HepG2 (cell line): ENCODE measurements around the gene GNA12. TPM values are rescaled to one million over a fixed set of nuclear protein-coding genes. Genes with fewer than 3 reads are reported as not detected.

Experiments
- ATAC-seq: fragments of 200-7000 bp; cut with Tn5 transposase; 3 replicates; pipeline ENCODE4 v1.9.1; 2020; ENCODE audit warnings: mild to moderate bottlenecking, moderate library complexity
- BruUV-seq: library from RNA; stranded (reverse); fragments of 400-500 nt; replicated peaks from 2 replicates; lab custom pipeline; 2021; lab: Mats Ljungman, UMichigan
- CTCF ChIA-PET: fragments of 300-600 bp; formaldehyde crosslinking; extraction: SDS; loops from one replicate; lab custom pipeline; 2021; ENCODE audit warnings: low total read pairs, inconsistent platforms, low intra/inter-chr PET ratio; lab: Yijun Ruan, JAX
- POLR2A ChIA-PET: fragments of 350-600 bp; sonication (Branson Sonifier 250); formaldehyde crosslinking; loops from one replicate; lab custom pipeline; 2020; ENCODE audit warnings: antibody characterized with exemption, inconsistent platforms; lab: Yijun Ruan, JAX
- DNase-seq: peaks from one replicate; pipeline ENCODE4 v3.0.0-alpha.2; 2015; ENCODE audit warnings: low spot score
- FAIRE-seq: peaks from 3 replicates; lab custom pipeline; 2011; peaks lifted over from hg19 to GRCh38; lab: Jason Lieb, UNC
- H2AFZ ChIP-seq: one replicate; pipeline ENCODE4 v1.6.1; 2011; ENCODE audit warnings: low read length, inconsistent platforms
- H3K27ac ChIP-seq: fragments of 300-600 bp; 3 replicates; pipeline ENCODE4 v1.8.0; 2011; ENCODE audit warnings: mixed run types, mild to moderate bottlenecking, mixed read lengths, low read length, inconsistent platforms; ENCODE audit not compliant: insufficient read depth; ENCODE audit errors: extremely low read length
- H3K27me3 ChIP-seq, 2 experiments: fragments of 200-600 bp in 1 of 2; 2 replicates in 1 of 2; 3 replicates in 1 of 2; pipeline versions ENCODE4 v1.6.0 to v1.8.0; 2011; ENCODE audit warnings: low read length in 2 of 2, mild to moderate bottlenecking in 2 of 2, moderate library complexity in 2 of 2, inconsistent platforms in 1 of 2; ENCODE audit not compliant: insufficient read depth in 2 of 2, control insufficient read depth in 1 of 2
- H3K36me3 ChIP-seq, 2 experiments: fragments of 200-600 bp in 1 of 2; replicated peaks in 1 of 2; 2 replicates in 1 of 2; 3 replicates in 1 of 2; pipeline versions ENCODE4 v1.5.1 to v1.8.0; 2011; ENCODE audit warnings: low read length in 2 of 2, inconsistent platforms in 1 of 2; ENCODE audit not compliant: insufficient read depth in 2 of 2, control insufficient read depth in 1 of 2
- H3K4me1 ChIP-seq: 2 replicates; pipeline ENCODE4 v1.5.1; 2012; ENCODE audit warnings: low read length, inconsistent platforms; ENCODE audit not compliant: insufficient read depth
- H3K4me2 ChIP-seq: 2 replicates; pipeline ENCODE4 v1.6.0; 2011; ENCODE audit warnings: low read depth, low read length, inconsistent platforms
- H3K4me3 ChIP-seq, 3 experiments: fragments of 200-600 bp in 1 of 3; sonication (generic), shearing (Covaris generic) in 1 of 3; replicated peaks in 1 of 3; 2 replicates each; pipeline ENCODE4 v1.5.1; 2011 to 2016; ENCODE audit warnings: low read length in 3 of 3, inconsistent platforms in 2 of 3, low read depth in 2 of 3, mild to moderate bottlenecking in 2 of 3, control low read depth in 1 of 3, mixed read lengths in 1 of 3; ENCODE audit not compliant: insufficient read depth in 1 of 3
- H3K79me2 ChIP-seq: one replicate; pipeline ENCODE4 v1.6.1; 2011; ENCODE audit warnings: low read length, inconsistent platforms; ENCODE audit not compliant: insufficient read depth
- H3K9ac ChIP-seq: 2 replicates; pipeline ENCODE4 v1.6.0; 2011; ENCODE audit warnings: mild to moderate bottlenecking, low read depth, low read length, inconsistent platforms; ENCODE audit not compliant: insufficient read depth
- H3K9me3 ChIP-seq: 2 replicates; pipeline ENCODE4 v1.5.1; 2012; ENCODE audit warnings: mild to moderate bottlenecking, low read length
- H4K20me1 ChIP-seq: 2 replicates; pipeline ENCODE4 v1.6.0; 2011; ENCODE audit warnings: inconsistent platforms, mild to moderate bottlenecking, low read length, moderate library complexity; ENCODE audit not compliant: insufficient read depth
- ARNT ChIP-seq: fragments of 450-650 bp; IDR thresholded peaks from 2 replicates; pipeline ENCODE4 v1.6.1; 2017
- CC2D1A ChIP-seq: sonication (generic); formaldehyde crosslinking; IDR thresholded peaks from 2 replicates; pipeline ENCODE4 v1.8.1; 2023; ENCODE audit warnings: mild to moderate bottlenecking, missing genetic modification reagents
- GABPB1 ChIP-seq: IDR thresholded peaks from 2 replicates; pipeline ENCODE4 v1.6.1; 2016; ENCODE audit warnings: mild to moderate bottlenecking, missing genetic modification reagents, moderate library complexity, missing compliant biosample characterization
- GTF3A ChIP-seq: sonication (generic); formaldehyde crosslinking; conservative IDR thresholded peaks from 2 replicates; pipeline ENCODE4 v1.4.0; 2020; ENCODE audit warnings: mild to moderate bottlenecking, missing genetic modification reagents
- JARID2 ChIP-seq: sonication (generic); formaldehyde crosslinking; IDR thresholded peaks from 2 replicates; pipeline ENCODE4 v1.8.1; 2023; ENCODE audit warnings: missing genetic modification reagents, inconsistent platforms; ENCODE audit not compliant: insufficient replicate concordance
- KAT7 ChIP-seq: IDR thresholded peaks from 2 replicates; pipeline ENCODE4 v1.6.1; 2018; ENCODE audit warnings: borderline replicate concordance, missing compliant biosample characterization
- RXRB ChIP-seq: IDR thresholded peaks from 2 replicates; pipeline ENCODE4 v1.6.1; 2016; ENCODE audit warnings: borderline replicate concordance, missing genetic modification reagents, missing compliant biosample characterization
- SALL1 ChIP-seq: sonication (generic); formaldehyde crosslinking; IDR thresholded peaks from 2 replicates; pipeline ENCODE4 v1.8.0; 2022; ENCODE audit warnings: mild to moderate bottlenecking, missing genetic modification reagents
- SMC3 ChIP-seq: IDR thresholded peaks from 2 replicates; pipeline ENCODE4 v1.6.1; 2011; ENCODE audit warnings: low read length, improper control_type of control experiment
- STAG1 ChIP-seq: sonication (generic); formaldehyde crosslinking; IDR thresholded peaks from 2 replicates; pipeline ENCODE4 v1.4.0; 2020; ENCODE audit warnings: missing genetic modification reagents
- TFDP2 ChIP-seq: sonication (generic); formaldehyde crosslinking; IDR thresholded peaks from 2 replicates; pipeline ENCODE4 v1.4.0; 2020; ENCODE audit warnings: missing genetic modification reagents
- ZFP1 ChIP-seq: IDR thresholded peaks from 2 replicates; pipeline ENCODE4 v1.6.1; 2016
- ZNF580 ChIP-seq: IDR thresholded peaks from 2 replicates; pipeline ENCODE4 v1.6.1; 2016; ENCODE audit warnings: low read depth, borderline replicate concordance
- ZNF768 ChIP-seq: sonication (generic); formaldehyde crosslinking; IDR thresholded peaks from 2 replicates; pipeline ENCODE4 v1.4.0; 2020; ENCODE audit warnings: missing genetic modification reagents
- ZNF777 ChIP-seq: sonication (generic); formaldehyde crosslinking; IDR thresholded peaks from 2 replicates; pipeline ENCODE4 v1.4.0; 2020; ENCODE audit warnings: missing genetic modification reagents
- WGBS: methylation state at CpG from one replicate; pipeline ENCODE4 v1.1.6; 2017; ENCODE audit warnings: low lambda C conversion rate; 5-methylcytosine and 5-hydroxymethylcytosine counted together
- in situ Hi-C: cut with HindIII; loops from 2 replicates; pipeline ENCODE4 v1.10.0; 2017; ENCODE audit warnings: low pct_unique_long_range_greater_than_20kb; ENCODE audit not compliant: extremely low pct_ligation_motif_present
- intact Hi-C: fragments of 100-400 bp; cut with micrococcal nuclease; formaldehyde crosslinking; loops from one replicate; pipeline ENCODE4 v1.10.0; 2022; ENCODE audit not compliant: unreplicated experiment
- polyA plus RNA-seq, 8 experiments: library from polyadenylated mRNA; depleted of rRNA in 3 of 8; stranded (reverse) in 7 of 8; unstranded in 1 of 8; fragments of >200 nt; fragmentation: Illumina TruSeq in 4 of 8; extraction: Trizol in 4 of 8; gene quantifications; 2 replicates each; pipeline versions ENCODE4 v1.2.1 to v1.2.3, GENCODE V29; 2011 to 2016; ENCODE audit warnings: low read depth in 4 of 8, missing spikeins in 1 of 8, mixed read lengths in 1 of 8; ENCODE audit not compliant: insufficient read depth in 1 of 8
- total RNA-seq, 5 experiments: library from RNA; depleted of rRNA; stranded (reverse); fragments of >200 nt; fragmentation: Illumina TruSeq; extraction: Trizol; gene quantifications; 2 replicates each; pipeline ENCODE4 v1.2.3, GENCODE V29; 2016; ENCODE audit warnings: low read depth in 1 of 5
- TF ChIP-seq, protein P1 (sequence below): sonication (generic); formaldehyde crosslinking; IDR thresholded peaks from 2 replicates; pipeline ENCODE4 v1.5.1; 2020; ENCODE audit warnings: missing genetic modification reagents, mild to moderate bottlenecking, borderline replicate concordance
- TF ChIP-seq, protein P2 (sequence below): sonication (generic); formaldehyde crosslinking; IDR thresholded peaks from 2 replicates; pipeline ENCODE4 v1.4.0; 2020; ENCODE audit warnings: missing genetic modification reagents

Gene GNA12
- total and polyA plus RNA-seq, 2 of the 13 experiments (the other 11 are each of a cell fraction or from before 2014, with no cell fraction given) = 16.2 to 50.9 TPM

GRCh38 chr7:2680792-2681490, 163.2 kb downstream of the GNA12 start:
- H3K4me3 ChIP-seq = no peak overlapping the region
- in situ Hi-C loops (no loop called here), intact Hi-C loops (loop anchor here (1.0 to 5.0 kb wide), 2 partner anchors 114 to 229 kb away; no protein-coding TSS in a partner anchor)
- peaks cover 5 to 49% of the 10 kb centered on the region in 2 experiments; a peak in 4 of 5 replicates for H3K27me3 ChIP-seq
- WGBS = 12% methylated on average over 10 of the region's 27 CpGs
- peaks cover 15% of the 10 kb centered on the region for H3K4me1 ChIP-seq
- no peaks in the 10 kb centered on the region for H4K20me1 ChIP-seq
- H3K4me2 ChIP-seq = peak overlapping the region; percentile 29; the same call in 1 of the 2 replicates
- no peaks in the 10 kb centered on the region for H3K9me3 ChIP-seq
- POLR2A ChIA-PET = interaction anchor here (1.1 kb wide), 1 partner anchor 72 kb away, joined by 3 read pairs; no protein-coding TSS in a partner anchor
- CTCF ChIA-PET = interaction anchor here (0.6 to 1.5 kb wide), 6 partner anchors 9 to 230 kb away, joined by 3 to 7 read pairs (median 3); no protein-coding TSS in a partner anchor
- DNase-seq (peak; percentile 55), ATAC-seq (peak; percentile 78), FAIRE-seq (peak; percentile 44)
- BruUV-seq = no TSS peak
- H3K9ac ChIP-seq = no peak overlapping the region
- H3K79me2 ChIP-seq = no peaks in the 10 kb centered on the region
- H2AFZ ChIP-seq = no peak overlapping the region
- no peak overlapping the region for H3K27ac ChIP-seq
- no peaks in the 10 kb centered on the region for H3K36me3 ChIP-seq
- TF ChIP-seq ARNT = no peak
- peak; percentile 49; the same call in 1 of the 2 replicates for TF ChIP-seq ZNF580 (CRISPR knock-in tag)
- TF ChIP-seq SALL1 (CRISPR knock-in tag) = peak; percentile 37; the same call in 1 of the 2 replicates
- no peak for TF ChIP-seq KAT7 (CRISPR knock-in tag)
- peak; percentile 91 for TF ChIP-seq STAG1
- peak; percentile 71 for TF ChIP-seq SMC3
- TF ChIP-seq, protein P1, sequence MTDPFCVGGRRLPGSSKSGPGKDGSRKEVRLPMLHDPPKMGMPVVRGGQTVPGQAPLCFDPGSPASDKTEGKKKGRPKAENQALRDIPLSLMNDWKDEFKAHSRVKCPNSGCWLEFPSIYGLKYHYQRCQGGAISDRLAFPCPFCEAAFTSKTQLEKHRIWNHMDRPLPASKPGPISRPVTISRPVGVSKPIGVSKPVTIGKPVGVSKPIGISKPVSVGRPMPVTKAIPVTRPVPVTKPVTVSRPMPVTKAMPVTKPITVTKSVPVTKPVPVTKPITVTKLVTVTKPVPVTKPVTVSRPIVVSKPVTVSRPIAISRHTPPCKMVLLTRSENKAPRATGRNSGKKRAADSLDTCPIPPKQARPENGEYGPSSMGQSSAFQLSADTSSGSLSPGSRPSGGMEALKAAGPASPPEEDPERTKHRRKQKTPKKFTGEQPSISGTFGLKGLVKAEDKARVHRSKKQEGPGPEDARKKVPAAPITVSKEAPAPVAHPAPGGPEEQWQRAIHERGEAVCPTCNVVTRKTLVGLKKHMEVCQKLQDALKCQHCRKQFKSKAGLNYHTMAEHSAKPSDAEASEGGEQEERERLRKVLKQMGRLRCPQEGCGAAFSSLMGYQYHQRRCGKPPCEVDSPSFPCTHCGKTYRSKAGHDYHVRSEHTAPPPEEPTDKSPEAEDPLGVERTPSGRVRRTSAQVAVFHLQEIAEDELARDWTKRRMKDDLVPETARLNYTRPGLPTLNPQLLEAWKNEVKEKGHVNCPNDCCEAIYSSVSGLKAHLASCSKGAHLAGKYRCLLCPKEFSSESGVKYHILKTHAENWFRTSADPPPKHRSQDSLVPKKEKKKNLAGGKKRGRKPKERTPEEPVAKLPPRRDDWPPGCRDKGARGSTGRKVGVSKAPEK (CRISPR knock-in tag) = no peak
- no peak for TF ChIP-seq ZFP1 (CRISPR knock-in tag)
- no peak for TF ChIP-seq JARID2 (CRISPR knock-in tag)
- TF ChIP-seq TFDP2 (CRISPR knock-in tag) = no peak
- TF ChIP-seq GTF3A (CRISPR knock-in tag) = no peak
- 0 out of 2 replicates have a peak, but pooled peaks have one; percentile 38 for TF ChIP-seq ZNF777 (CRISPR knock-in tag)
- TF ChIP-seq RXRB (CRISPR knock-in tag) = no peak
- TF ChIP-seq GABPB1 (CRISPR knock-in tag) = 0 out of 2 replicates have a peak, but pooled peaks have one; percentile 11
- TF ChIP-seq, protein P2, sequence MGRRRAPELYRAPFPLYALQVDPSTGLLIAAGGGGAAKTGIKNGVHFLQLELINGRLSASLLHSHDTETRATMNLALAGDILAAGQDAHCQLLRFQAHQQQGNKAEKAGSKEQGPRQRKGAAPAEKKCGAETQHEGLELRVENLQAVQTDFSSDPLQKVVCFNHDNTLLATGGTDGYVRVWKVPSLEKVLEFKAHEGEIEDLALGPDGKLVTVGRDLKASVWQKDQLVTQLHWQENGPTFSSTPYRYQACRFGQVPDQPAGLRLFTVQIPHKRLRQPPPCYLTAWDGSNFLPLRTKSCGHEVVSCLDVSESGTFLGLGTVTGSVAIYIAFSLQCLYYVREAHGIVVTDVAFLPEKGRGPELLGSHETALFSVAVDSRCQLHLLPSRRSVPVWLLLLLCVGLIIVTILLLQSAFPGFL = no peak
- TF ChIP-seq ZNF768 (CRISPR knock-in tag) = peak; percentile 65; the same call in 1 of the 2 replicates
- no peak for TF ChIP-seq CC2D1A (CRISPR knock-in tag)
